GM21619 (cell line): ENCODE results near the gene CPEB2.

Experiments
- ATAC-seq: cut with Tn5 transposase; IDR thresholded peaks from one replicate; pipeline ENCODE4 v1.9.1; 2021; ENCODE audit not compliant: unreplicated experiment

The CPEB2 gene

GRCh38 chr4:15116509-15117079, 114.3 kb downstream of the CPEB2 start:
- no peak for ATAC-seq

GRCh38 chr4:15117270-15117946, 115.1 kb downstream of the CPEB2 start:
- peak; percentile 45 for ATAC-seq

- no peak for ATAC-seq
These were observed 116.0 kb downstream of the CPEB2 start for GRCh38 chr4:15118292-15118691.
